Ureter (tissue), 1 donor: ENCODE results near the gene EIF2S3B. TPM values are rescaled to one million over a fixed set of nuclear protein-coding genes. Genes with fewer than 3 reads are reported as not detected.

Source experiments
- DNase-seq: peaks from one replicate; pipeline ENCODE4 v3.0.0-alpha.2; 2020; ENCODE audit warnings: low spot score
- total RNA-seq: library from RNA; stranded (reverse); gene quantifications from one replicate; pipeline ENCODE4 v1.2.4, GENCODE V29; 2023
- donor health status: DM: yes; HTN: yes; CAD: no.

The EIF2S3B gene
- total RNA-seq, 1 donor from 2014 or later, result 0.81 TPM

DNA sequence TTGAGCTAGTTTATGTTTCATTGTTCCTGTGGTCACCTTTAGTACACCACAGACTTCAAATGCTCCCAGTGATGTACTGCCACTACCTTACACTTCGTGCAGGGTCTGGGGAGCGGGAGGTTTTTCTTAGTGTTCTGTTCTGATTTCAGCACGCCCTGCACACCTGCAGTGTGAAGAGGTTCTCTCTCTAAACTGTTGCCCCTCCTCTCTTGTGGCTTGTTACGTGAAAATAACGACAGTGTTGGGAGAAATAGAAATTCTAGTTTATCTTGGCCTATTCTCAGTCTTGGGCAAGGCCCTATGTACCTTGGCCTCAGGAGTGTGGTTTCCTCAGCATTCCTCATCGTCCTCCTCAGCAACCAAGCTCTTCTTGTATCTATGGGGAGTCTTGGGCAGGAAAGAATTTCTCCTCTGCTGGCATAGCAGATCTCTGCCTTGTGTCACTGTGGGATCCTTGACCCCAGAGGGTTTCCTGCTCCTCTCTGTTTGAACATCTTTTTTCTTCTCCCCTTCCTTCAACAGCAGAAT, 48.6 kb downstream of the EIF2S3B start:
- DNase-seq, result no peak

DNA sequence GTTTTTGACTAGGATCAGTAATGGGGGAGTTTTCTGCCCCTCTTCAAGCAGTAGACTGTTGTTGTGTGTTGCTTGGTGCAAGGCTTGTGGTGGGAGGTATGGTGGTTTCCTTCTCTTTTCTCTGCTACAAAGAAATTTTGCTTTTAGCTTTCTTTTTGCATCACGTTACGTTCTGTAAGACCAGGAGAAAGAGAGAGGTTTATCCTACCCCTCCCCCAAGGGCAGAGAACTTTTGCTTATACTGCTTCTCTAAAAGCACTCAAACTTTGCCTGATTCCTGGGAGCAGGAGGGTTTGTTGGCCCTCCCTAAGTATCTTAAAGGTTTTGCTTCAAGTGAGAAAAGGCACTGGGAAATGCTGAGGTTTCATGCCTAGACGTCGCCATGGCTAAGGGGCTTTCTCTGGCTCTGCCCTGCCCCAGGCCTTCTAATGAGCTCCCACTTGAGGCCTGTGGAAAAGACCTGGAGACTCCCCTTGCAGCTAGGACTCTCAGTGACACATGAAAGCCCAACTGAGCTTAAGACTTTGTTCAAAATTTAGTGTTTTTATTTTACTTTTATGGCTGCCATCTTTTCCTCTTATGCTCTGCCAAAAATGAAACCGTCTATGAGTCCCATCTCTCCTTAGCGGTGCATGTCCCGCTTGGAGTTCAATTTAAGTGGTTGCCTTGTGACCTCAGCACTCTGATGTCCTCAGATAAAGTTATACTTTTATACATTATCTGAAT, 49.2 kb downstream of the EIF2S3B start:
- no peak for DNase-seq

DNA sequence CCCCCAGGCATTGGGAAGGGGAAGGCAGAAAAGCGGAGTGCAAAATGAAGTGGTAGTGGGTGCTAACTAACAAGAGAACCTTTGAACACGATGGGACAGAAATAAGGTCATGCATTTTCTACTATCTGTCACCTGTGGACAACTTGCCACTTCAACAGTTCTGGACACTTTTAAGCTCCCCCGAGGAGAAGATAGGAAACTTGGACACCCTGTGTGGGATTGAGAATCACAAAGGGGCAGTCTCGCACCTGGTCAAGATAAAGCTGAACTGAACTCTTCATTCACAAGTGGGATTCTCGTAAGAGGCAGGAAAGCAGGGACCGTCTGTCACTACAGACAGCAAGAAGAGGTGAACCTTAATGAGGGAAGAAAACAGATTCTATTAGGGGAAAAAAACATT, 51.6 kb downstream of the EIF2S3B start:
- DNase-seq, result no peak

DNA sequence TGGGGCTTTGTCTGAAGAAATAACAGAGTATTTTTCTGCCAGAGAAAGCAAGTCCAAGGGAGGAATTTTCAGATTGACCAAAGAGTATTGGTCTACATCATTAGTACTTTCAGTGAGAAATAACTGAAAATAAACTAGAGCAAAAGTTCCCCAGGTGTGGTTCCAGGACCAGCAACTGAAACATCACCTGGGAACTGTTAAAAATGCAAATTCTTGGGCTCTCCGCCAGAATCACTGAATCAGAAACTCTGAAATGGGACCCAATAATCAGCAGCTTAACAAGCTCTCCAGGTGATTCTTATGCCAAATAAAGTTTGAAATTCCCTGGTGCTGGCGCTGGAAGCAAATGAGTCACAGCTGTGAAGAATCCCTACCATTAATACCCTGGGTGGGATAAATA, 52.1 kb downstream of the EIF2S3B start:
- no peak for DNase-seq

Other genes with a start within 250 kb of the EIF2S3B start
- 7.8 TPM for gene KLRD1, start 198.0 kb upstream of the EIF2S3B start, total RNA-seq
- gene KLRK1, start 115.8 kb upstream of the EIF2S3B start, total RNA-seq, result 7.6 TPM
- 3.4 TPM for gene KLRC4, start 96.1 kb upstream of the EIF2S3B start, total RNA-seq
- gene KLRC3, start 85.3 kb upstream of the EIF2S3B start, total RNA-seq, result 1.1 TPM
- gene KLRC2, start 69.9 kb upstream of the EIF2S3B start, total RNA-seq, result 3.1 TPM
- gene KLRC1, start 52.5 kb upstream of the EIF2S3B start, total RNA-seq, result 3.3 TPM
- 28.3 TPM for gene MAGOHB, start 107.7 kb downstream of the EIF2S3B start, total RNA-seq
- gene STYK1, start 168.2 kb downstream of the EIF2S3B start, total RNA-seq, result 13.2 TPM
- 318 TPM for gene YBX3, start 217.4 kb downstream of the EIF2S3B start, total RNA-seq